DLD1 (cell line): ENCODE results near the gene ZNF385B.

Source experiments
- in situ Hi-C: cut with HindIII; loops from 2 replicates; pipeline ENCODE4 v1.10.0; 2017; ENCODE audit warnings: low sequenced_read_pairs

ZNF385B gene

DNA sequence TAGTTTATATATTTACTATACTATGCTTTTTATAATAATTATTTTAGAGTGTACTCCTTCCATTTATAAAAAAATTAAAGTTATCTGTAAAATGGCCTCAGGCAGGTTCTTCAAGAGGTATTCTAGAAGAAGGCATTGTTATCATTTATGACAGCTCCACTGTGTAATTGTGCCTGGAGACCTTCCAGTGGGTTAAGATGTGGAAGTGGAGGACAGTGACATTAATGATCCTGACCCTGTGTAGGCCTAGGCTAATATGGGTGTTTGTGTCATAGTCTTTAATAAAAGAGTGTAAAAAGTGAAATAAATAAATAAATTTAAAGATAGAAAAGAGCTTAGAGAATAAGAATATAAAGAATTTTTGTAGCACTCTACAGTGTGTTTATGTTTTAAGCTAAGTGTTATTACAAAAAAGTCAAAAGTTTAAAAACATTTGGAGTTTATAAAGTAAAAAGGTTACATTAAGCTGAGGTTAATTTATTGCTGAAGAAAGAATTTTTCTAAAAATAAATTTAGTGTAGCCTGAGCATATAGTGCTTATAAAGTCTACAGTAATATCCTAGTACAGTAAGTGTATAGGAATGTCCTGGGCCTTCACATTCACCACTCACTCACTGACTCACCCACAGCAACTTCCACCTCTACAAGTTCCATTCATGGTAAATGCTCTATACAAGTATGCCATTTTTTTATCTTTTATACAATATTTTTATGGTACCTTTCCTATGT, 406.8 kb downstream of the ZNF385B start:
- in situ Hi-C loops = no loop called here

DNA sequence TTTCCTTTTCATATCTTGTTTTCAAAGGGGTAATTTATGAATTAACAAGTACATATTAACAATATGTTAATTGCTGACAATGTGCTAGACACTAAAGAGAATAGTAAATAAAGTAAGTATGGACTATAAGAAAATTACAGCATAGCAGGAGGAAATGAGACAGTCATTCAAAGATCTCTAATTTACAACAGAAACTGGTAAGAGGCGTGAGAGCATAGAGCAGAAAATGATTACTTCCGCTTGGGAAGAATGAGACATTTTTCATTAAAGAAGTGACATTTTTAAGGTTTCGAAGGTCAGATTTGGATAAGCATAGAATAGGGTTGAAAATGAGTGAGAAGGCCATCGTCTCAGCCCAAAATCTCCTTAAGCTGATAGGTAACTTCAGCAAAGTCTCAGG, 412.4 kb downstream of the ZNF385B start:
- in situ Hi-C loops = no loop called here

- in situ Hi-C loops = no loop called here
Observed at GRCh38 chr2:179447839-179448447, 413.5 kb downstream of the ZNF385B start.

- in situ Hi-C loops = no loop called here
Observed at GRCh38 chr2:179447421-179447820, 414.0 kb downstream of the ZNF385B start.

- in situ Hi-C loops = no loop called here
Observed at GRCh38 chr2:179446476-179447141, 414.8 kb downstream of the ZNF385B start.

GRCh38 chr2:179444056-179444455, 417.4 kb downstream of the ZNF385B start:
- in situ Hi-C loops = no loop called here

DNA sequence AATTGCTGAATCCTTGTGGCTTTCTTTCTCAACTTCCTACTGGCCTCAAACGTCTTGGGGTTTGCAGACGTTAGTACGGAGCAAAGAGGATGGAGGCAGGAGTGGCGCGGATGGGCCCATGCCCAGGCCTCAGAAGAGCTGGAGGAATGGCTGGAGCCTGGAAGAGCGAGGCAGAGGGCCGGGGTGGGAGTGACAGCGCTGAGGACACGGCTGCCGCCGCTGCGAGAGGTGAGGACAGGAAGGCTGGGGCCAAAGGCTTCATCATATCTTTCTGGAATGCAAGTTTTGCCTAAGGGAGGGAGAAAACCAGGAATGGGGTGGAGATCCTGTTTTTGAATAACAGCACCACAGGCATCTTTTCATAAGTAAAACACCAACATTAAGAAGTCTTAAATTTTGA, 418.2 kb downstream of the ZNF385B start:
- in situ Hi-C loops = no loop called here

DNA sequence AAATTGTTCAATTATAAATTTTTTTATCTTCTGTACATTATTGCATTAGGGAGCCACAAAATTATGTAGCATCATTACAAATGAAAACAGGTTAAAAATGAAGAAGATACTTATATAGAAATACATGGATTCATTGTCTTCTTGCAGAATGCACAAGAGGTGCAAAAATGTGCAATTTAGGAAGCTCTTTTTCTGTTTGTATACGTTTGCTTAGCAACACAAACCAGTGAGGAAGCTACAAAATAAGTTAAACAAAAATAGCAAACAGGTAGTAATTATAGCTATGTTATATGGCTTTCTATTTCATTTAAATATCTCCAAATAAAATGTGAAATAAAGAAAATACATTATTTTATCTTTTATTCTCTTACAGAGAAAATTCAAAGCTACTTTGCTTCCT, 419.2 kb downstream of the ZNF385B start:
- in situ Hi-C loops = no loop called here

- in situ Hi-C loops = no loop called here
Observed at GRCh38 chr2:179441551-179441950, 419.9 kb downstream of the ZNF385B start.

DNA sequence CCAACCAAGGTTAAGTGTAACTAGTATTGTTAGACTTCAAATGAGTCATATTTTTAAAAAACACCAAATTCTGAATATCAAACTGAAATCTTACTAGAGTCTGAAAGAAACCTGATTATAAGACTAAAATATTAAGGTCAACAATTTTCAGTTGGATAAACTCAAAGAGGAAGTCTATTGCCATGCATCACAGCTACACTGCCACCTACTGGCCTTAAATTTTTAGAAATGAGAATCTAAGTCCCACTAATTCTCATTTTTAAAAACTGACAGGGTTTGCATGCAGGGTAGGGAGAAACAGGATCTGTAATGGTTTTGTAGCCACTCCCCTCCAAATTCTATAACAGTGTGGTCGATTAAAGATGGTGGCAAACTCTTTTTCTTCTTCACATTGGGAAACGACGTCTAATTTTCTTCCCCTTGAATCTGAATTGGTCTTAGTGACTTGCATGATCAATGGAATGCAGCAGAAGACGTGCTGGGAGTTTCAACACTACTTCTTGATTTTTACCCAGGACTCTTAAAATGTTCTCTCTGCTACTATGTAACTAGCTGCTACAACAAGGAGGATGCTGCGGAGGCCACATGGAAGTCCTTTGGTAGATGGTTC, 420.7 kb downstream of the ZNF385B start:
- in situ Hi-C loops = no loop called here

DNA sequence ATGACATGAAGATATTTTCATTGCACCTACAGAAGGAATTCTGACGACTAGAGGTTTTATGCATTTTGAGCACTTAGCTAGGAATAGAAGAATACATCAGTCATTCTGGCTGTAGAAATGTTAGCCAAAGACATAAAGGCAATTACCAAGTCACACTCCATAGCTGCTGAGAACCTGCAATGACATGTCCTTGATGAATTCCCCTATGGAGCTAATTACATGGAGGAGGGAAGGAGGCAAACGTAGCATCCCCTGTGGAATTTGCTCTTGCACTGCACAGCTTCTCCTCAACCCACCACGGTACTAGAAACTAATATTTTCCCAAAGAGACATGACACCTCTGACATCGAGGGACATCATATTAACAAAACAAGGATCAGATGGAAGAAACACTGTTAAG, 422.8 kb downstream of the ZNF385B start:
- in situ Hi-C loops = no loop called here

DNA sequence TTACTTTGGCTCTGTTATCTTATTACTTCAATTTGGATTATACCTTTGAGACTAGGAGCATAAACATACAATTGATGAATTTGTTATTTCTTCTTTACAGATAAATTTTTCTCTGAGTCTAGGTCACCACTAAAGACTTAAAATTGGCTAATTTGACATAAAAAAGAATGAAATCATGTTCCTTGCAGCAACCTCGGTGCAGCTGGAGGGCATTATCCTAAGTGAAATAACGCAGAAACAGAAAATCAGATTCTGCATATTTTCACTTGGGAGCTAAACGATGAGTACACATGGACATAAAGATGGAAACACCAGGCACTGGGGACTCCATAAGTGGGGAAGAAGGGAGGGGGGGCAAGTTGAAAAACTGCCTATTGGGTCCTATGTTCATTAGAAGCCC, 424.0 kb downstream of the ZNF385B start:
- in situ Hi-C loops = no loop called here

GRCh38 chr2:179435566-179435965, 425.8 kb downstream of the ZNF385B start:
- in situ Hi-C loops = no loop called here

- in situ Hi-C loops = no loop called here
Observed at GRCh38 chr2:179435000-179435399, 426.4 kb downstream of the ZNF385B start.

- in situ Hi-C loops = no loop called here
Observed at GRCh38 chr2:179434357-179434756, 427.1 kb downstream of the ZNF385B start.

DNA sequence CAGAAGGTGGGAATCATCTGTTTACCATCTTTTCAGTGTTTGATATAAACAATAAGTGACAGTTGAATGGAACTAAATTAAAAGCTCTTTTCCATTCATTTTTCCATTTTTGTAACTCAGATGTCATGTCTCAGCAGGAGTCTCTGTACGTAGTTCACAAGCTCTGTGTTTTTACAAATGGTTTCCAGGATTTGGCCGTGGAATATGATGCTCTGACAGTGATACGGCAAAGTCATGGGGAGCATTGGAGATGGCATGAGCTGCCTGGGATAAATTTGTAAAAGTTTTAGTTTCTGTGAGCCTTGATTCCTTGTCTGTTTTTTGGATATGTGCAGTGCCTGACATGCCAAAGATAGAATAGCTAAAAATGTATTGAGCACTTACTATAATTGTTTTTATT, 428.7 kb downstream of the ZNF385B start:
- in situ Hi-C loops = no loop called here

- in situ Hi-C loops = no loop called here
Observed at GRCh38 chr2:179429597-179429996, 431.8 kb downstream of the ZNF385B start.

- in situ Hi-C loops = no loop called here
Observed at GRCh38 chr2:179429060-179429471, 432.3 kb downstream of the ZNF385B start.

GRCh38 chr2:179428649-179429048, 432.8 kb downstream of the ZNF385B start:
- in situ Hi-C loops = no loop called here

DNA sequence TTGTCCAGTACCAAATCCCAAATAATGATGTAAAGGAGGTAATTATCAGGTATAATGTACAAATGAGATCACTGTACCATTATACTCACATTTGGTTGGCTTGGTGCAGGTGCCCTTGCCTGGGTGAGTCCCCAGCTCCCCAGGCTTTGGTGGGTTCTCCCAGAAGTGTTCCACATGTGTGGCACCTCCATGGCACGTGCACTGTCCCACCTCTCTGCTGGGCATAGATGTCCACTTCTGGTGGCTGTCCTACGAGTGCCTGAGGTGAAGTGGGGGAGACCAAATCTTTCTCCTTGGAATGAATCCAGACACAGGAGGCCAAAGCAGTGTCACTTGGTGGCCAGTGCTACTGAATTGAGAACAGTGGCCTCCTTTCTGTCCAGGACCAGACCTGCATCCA, 434.3 kb downstream of the ZNF385B start:
- in situ Hi-C loops = no loop called here

- in situ Hi-C loops = no loop called here
Observed at GRCh38 chr2:179424571-179424970, 436.8 kb downstream of the ZNF385B start.
